ENCODE results near the gene NUP107. TPM values are rescaled to one million over a fixed set of nuclear protein-coding genes. Genes with fewer than 3 reads are reported as not detected.
"Not testable (repeated sequence)": the region's sequence is repeated elsewhere in the genome, so short reads cannot be mapped to it uniquely, and the experiment has no call there.

NUP107 gene
- polyA plus RNA-seq, 3 donors: 71.0 to 88.5 (median 72.4) TPM

DNA sequence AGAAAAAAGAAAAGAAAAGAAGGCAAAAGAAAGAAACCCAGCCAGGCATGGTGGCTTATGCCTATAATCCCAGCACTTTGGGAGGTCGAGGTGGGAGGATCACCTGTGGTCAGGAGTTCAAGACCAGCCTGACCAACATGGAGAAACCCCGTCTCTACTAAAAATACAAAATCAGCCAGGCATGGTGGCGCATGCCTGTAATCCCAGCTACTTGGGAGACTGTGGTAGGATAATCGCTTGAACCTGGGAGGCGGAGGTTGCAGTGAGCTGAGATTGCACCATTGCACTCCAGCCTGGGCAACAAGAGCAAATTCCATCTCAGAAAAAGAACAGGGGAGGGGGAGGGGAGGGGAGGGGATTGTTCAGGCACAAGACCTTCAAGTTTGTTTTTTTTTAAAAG is 9.9 kb upstream of the NUP107 start:
- not testable (repeated sequence) for DNase-seq (ENCODE audit: extremely low read depth in 1 of 11, low read depth in 9 of 11, low spot score in 4 of 11)

DNA sequence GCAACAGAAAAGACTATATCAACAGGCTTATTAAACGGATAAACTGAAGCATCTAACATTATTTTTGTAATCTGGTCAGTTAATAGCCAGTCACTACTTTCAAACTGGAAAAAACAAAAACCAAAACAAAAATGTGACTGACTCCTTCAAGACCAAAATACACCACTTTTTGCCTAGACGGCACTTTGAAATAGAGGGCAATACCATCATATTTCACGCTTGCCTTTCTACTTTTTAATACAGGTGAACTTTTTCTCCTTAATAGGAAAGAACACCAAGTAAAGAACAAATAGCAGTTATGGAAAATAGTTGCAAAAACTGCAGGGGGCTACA is 550 bp upstream of the NUP107 start:
- DNase-seq (ENCODE audit: extremely low read depth in 1 of 11, low read depth in 9 of 11, low spot score in 4 of 11): no peak

DNA sequence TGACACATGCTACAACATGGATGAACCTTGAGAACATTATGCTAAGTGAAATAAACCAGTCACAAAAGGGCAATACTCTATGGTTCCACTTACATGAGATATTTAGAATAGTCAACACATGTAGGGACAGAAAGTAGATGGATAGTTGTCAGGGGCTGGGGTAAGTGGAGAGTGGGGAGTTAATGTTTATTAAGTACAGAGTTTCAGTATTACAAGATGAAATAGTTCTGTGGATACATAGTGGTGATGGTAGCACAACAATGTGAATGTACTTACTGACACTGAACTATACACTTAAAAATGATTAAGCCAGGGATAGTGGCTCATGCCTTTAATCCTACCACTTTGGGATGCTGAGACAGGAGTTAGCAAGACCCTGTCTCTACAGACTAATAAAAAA is 8.7 kb downstream of the NUP107 start:
- DNase-seq (ENCODE audit: extremely low read depth in 1 of 11, low read depth in 9 of 11, low spot score in 4 of 11): no peak

DNA sequence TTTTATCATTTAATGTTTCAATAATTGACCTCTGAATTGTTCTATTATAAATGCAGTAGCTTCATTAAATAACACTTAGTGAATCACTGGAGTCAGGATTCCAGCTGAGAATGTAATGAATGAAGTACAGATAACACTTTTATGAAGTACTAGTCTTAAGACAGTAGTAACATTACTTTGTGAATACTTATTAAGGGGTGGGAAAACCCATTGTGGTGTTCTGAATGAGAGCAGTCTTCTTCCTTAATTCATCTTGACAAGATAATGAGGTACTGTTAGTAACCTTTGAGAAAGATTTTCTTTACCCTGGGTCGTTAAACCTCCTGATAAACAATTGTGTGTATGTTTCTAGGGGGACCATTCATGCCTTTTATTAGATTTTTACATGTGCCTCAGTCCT is 12.7 kb downstream of the NUP107 start:
- DNase-seq (ENCODE audit: extremely low read depth in 1 of 11, low read depth in 9 of 11, low spot score in 4 of 11): no peak

DNA sequence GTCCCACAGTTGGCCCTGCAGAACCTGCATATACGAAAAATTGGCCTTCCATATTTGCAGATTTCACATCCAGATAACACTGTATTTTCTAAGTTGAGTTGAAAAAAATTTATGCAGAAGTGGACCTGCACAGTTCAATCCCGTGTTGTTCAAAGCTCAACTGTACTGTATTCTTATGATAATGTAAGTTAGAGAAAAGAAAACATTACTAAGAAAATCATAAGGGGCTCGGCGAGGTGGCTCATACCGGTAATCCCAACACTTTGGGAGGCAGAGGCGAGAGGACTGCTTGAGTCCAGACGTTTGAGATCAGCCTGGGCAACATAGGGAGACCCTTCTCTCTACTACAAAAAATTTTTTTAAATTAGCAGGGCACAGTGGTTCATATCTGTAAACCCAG is 41.0 kb downstream of the NUP107 start:
- DNase-seq (ENCODE audit: extremely low read depth in 1 of 11, low read depth in 9 of 11, low spot score in 4 of 11): no peak

DNA sequence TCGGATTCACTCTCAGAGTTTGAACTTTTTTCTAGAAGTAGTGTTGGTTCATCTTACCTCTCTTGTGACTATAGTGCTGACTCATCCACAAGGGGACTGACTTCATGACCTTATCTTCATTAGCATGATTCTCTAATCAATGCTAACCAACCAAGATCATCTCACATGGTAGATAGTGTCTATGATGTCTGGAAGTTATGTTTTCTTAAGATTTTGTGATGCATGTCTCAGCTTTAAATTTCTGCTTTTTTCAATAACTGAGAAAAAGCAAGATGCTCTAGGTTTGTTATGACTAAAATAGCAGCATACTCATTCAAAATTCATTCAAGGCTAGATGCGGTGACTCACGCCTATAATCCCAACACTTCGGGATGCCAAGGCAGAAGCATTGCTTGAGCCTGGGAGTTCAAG is 46.9 kb downstream of the NUP107 start:
- no peak for DNase-seq (ENCODE audit: extremely low read depth in 1 of 11, low read depth in 9 of 11, low spot score in 4 of 11)

DNA sequence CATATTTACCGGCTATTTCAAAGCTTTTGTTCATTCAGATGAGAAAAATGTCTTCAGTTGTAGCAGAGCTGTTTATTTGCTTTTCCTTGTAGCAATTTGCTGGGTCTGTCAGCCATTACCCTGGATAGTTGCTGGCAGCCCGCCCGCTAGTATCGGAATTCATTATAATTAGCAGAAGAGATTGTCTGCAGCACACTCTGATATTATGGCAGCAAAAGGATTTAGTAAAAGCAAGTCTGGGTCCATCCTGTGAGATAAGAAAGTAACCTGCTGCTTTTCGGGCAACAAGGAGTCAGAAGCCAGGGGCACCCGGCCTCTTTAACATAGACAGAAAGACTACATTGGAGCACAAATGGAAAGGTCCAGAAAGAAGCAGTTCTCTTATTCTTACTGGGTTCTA is 53.1 kb downstream of the NUP107 start:
- no peak for DNase-seq (ENCODE audit: extremely low read depth in 1 of 11, low read depth in 9 of 11, low spot score in 4 of 11)

DNA sequence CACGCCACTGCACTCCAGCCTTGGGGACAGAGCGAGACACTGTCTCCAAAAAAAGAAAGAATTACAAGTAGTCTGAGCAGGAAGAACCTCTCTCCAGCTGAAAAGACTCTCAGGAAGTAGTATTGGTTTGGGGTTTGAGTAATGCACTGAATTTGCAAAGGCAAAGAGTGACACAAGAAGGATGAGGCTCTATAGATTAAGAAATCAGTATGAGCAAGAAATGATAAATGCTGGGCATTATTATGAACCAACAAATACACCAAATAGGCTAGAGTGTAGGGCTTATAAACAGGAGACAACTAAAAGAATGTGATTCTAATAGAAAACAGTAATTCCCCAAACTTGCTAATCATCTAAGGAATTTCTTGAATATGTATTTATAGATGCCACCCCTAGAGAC is 56.6 kb downstream of the NUP107 start:
- DNase-seq (ENCODE audit: extremely low read depth in 1 of 11, low read depth in 9 of 11, low spot score in 4 of 11): no peak

DNA sequence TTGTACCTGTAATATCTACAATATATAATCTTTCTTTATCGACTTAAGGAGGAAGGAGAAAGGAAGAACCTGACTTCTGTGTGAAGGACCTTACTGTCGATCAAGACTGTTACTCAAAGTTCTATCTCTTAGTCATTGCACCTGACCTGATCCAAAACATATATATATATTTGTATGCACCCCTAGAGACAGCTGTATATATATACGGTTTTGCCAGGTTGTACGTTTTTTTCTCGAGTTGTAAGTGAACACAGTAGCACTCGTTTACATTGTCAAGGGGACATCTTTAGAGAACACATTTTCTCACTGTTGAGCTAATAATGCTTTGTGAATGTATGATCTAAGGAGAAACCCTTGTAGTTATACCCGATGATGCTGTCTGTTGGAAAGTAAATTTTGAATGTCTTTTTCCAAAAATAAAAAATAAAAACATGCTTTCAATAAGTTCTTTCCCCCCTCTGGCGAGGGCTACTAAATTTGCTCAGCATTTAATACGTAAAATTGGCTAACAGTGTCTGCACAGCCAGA is 58.7 kb downstream of the NUP107 start:
- peak in 1 of 11 donors; percentile 2 for DNase-seq (ENCODE audit: extremely low read depth in 1 of 11, low read depth in 9 of 11, low spot score in 4 of 11)

DNA sequence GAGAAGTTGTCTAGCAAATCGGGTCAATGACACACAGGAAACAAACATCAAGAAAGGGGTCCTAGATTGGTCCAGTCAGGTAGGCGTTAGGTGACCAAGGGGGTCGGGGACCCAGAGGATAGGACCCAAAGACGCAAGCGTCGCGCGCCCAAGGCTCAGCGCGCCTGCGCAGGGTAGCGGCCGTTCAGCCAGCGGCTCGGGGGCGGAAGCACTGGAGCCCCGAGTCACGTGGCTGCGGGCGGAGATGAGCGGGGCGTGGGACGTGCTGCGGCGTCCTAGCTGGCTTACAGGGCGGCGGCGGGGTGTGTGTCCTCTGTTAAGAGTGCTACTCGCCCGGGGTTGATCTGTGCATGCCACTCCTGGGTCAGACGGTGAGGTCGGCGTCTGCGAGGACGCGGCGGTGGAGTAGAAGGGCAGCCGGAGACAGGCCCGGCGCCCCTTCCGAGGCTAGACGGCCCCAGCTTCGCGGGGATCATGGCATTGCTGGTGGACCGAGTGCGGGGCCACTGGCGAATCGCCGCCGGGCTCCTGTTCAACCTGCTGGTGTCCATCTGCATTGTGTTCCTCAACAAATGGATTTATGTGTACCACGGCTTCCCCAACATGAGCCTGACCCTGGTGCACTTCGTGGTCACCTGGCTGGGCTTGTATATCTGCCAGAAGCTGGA is 59.3 kb downstream of the NUP107 start, which contains the start of gene SLC35E3:
Gene SLC35E3, plus strand, starts transcription at position 273 of the 668 bp plus-strand sequence. Its CDS starts 202 bp downstream, at position 475.
- peak; percentile 72 to 91 (median 85) for DNase-seq (ENCODE audit: extremely low read depth in 1 of 11, low read depth in 9 of 11, low spot score in 4 of 11)

DNA sequence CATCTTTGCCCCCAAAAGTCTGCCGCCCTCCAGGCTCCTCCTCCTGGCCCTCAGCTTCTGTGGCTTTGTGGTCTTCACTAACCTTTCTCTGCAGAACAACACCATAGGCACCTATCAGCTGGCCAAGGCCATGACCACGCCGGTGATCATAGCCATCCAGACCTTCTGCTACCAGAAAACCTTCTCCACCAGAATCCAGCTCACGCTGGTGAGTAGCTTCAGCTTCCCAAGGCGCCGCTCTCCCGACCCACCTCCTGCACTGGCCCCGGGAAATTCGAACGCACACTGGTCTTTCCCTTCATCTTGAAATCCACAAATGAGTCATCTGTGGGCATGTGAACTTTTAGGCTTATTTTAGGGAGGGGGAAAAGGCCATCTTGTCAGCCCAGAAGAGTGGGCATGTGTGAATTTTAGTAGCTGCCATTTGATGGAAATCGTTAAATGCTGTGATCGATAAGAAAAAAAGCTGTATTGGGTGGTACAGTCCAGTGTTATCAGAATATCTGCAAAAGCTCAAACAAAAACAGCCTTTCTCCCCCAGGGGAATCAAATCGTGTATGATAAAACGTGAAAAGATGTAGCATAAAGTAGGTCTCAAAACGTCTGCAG is 59.9 kb downstream of the NUP107 start:
- peak; percentile 3 to 53 (median 33) for DNase-seq (ENCODE audit: extremely low read depth in 1 of 11, low read depth in 9 of 11, low spot score in 4 of 11)

DNA sequence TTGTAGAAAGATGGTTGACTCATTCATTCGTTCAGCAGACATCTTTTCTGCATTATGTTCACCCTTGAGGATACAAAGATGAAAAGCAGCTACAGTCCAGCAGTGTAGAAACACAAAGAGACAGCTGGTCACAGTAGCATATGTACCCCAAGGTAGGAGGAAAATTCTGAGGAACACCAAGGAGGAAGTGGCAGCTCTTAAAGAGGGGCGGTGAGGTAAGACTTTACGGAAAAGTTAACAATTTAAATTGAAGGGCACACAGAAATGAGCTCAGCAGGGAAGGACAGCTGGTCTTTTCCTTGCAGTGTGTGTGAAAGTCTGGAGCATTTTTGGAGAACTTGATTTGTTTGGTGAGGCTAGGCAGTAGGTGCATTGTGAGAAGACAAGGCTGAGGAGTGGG is 62.7 kb downstream of the NUP107 start:
- DNase-seq (ENCODE audit: extremely low read depth in 1 of 11, low read depth in 9 of 11, low spot score in 4 of 11): no peak

DNA sequence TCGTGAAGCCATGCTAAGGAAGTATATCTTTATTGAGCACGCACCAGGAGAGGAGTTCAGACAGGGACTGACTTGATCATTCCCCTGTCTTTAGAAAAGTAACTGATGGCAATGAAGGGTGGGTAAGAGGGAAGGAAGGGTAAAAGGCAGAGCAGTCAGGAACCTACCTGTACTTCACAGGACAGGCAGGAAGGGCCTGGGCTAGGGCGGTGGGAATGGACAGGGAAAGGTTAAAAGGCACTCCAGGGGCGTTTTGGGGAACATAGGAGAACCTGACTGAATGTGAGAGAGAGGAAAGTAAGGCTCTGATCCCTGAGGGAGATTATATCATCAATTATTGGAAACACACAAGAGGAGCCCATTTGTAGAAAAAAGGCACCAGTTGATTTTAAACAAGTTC is 63.1 kb downstream of the NUP107 start:
- DNase-seq (ENCODE audit: extremely low read depth in 1 of 11, low read depth in 9 of 11, low spot score in 4 of 11): no peak

DNA sequence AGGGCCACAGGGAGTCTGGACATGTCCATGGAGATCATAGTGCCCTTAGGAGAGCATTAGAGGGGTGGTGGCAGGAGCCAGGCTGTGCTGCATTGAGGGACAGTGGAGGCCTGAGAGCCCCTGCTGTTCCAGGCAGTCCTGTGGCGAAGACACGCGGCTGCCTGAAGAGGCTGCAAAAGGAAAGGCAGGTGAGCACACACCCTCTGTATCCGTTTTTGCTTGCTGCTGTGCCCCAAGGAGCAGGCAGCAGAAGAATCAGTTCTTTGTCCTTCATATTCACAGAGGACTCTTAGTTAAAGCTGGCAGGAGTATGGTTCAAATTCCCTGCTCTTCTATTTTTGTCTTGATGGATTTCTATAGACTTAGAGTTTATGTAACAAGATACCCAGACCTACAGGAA is 63.7 kb downstream of the NUP107 start:
- DNase-seq (ENCODE audit: extremely low read depth in 1 of 11, low read depth in 9 of 11, low spot score in 4 of 11): no peak

DNA sequence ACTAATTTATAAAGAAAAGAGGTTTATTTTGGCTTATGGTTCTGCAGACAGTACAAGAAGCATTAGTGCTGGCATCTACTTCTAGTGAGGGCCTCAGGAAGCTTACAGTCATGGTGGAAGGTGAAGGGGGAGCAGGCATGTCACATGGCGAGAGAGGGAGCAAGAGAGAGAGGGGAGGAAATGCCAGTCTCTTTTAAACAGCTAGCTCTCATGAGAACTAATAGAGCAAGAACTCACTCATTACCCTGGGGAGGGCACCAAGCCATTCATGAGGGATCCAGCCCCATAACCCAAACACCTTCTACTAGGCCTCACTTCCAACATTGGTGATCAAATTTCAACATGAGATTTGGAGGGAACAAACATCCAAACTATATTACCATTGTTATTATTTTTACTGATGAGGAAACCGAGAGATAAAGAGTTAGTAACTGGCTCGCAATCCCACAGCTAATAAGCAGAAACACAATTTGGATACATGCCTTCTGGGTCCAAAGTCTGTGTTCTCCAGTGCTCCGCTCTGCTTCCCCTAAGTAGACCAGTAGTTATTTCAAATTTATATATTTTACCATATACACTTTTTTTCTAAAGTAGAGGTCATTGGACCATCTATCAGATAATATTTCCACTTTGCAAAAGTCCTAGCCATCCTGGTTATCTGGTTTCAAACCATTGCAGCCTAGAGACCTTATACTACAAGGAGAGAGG is 68.9 kb downstream of the NUP107 start:
- no peak for DNase-seq (ENCODE audit: extremely low read depth in 1 of 11, low read depth in 9 of 11, low spot score in 4 of 11)

DNA sequence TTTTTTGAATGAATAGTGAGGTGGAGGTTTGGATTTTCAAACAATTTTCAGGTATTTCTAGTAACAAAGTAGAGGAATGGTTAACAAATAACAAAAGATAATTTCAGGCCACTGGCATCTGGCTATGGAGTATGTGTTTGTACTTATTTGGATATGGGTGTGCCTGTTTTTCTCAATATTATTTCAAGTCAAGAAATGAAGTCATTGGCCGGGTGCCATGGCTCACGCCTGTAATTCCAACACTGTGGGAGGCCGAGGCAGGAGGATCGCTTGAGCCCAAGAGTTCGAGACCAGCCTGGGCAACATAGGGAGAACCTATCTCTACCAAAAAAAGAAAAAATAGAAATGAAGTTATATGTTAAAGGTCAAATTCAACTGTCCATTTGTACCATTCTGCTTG is 73.1 kb downstream of the NUP107 start:
- no peak for DNase-seq (ENCODE audit: extremely low read depth in 1 of 11, low read depth in 9 of 11, low spot score in 4 of 11)

DNA sequence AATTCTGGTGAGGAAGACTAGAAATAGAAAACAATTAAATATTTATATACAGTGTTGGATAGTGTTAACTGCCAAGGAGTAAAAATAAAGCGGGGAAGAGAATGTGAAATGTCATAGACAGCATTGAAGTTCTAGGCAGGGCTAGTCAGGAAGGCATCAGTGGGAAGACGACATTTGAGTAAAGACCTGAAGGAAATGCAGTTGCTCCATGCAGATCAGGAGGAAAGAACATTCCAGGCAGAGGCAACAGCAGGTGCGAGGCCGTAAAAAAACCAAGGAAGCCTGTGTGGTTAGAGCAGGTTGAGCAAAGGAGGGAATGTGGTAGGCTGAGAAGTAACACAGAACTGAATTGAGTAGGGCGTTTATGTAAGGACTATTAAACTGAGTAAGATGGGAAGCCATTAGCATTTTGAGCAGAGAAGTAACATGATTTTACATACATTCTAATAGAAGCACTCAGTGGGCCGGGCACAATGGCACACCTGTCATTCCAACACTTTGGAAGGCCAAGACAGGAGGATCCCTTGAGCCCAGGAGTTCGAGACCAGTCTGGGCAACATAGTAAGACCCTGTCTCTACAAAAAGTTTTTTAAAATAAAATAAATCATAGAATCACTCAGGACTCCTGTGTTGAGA is 74.1 kb downstream of the NUP107 start:
- DNase-seq (ENCODE audit: extremely low read depth in 1 of 11, low read depth in 9 of 11, low spot score in 4 of 11): no peak

DNA sequence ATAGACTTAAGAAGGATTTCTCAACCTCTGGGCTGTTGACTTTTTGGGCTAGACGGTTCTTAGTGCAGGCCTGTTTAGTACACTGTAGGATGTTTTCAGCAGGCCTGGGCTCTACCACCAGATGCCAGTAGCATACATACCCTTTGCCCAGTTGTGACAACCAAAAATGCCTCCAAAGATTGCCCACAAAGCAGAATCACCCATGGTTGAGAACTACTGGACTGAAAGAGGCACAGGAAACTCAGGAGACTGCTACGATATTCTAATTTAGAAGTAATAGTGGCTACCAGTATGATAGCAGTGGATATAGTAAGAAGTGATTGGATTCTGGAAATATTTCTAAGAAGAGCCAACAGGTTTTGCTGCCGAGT is 74.6 kb downstream of the NUP107 start:
- DNase-seq (ENCODE audit: extremely low read depth in 1 of 11, low read depth in 9 of 11, low spot score in 4 of 11): no peak

DNA sequence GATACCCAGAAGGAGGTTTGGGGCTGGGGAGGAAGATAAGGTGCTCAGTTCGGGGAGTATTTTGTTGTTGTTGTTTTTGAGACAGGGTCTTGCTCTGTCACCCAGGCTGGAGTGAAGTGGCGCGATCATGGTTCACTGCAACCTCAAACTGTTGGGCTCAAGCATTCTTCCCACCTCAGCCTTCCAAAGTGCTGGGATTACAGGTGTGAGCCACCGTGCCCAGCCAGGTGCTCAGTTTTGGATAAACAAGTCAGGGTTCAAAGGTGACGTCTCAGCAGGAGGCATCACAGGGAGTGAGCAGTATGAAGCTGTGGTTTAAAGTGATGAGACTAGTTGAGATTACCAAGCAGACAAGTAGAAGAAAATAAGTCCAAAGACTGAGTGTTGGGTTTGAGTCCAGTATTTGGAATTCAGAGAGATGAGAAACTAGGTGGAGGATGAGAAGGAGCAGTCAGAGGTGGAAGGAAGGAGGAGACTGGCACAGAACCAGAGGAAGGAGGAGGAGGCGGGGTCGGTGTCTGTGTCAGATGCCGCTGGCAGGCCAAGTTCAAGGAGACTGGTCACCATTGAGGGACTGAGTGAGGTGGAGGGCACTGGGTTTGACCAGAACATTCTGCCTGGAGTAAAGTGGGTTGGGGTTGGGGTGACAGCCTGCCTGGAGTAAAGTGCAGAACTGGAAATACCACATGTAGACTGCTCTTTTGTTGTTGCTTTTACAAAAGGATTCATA is 75.3 kb downstream of the NUP107 start:
- no peak for DNase-seq (ENCODE audit: extremely low read depth in 1 of 11, low read depth in 9 of 11, low spot score in 4 of 11)
